ENCODE measurements around the gene MTERF4. TPM values are rescaled to one million over a fixed set of nuclear protein-coding genes. Genes with fewer than 3 reads are reported as not detected.

Gene MTERF4
- total and polyA plus RNA-seq, 2 of the 13 experiments (the other 11 are each of a cell fraction or from before 2014, with no cell fraction given): 50.5 to 59.8 TPM

GRCh38 chr2:241082341-241083090, 19.6 kb downstream of the MTERF4 start:
- H3K27ac ChIP-seq (ENCODE audit: extremely low read length, insufficient read depth, low read length): no peak overlapping the region
- intact Hi-C loops (cut with micrococcal nuclease; ENCODE audit: unreplicated experiment) (no loop called here), in situ Hi-C loops (cut with HindIII; ENCODE audit: extremely low pct_ligation_motif_present, low pct_unique_long_range_greater_than_20kb) (no loop called here)
- no TSS peak for BruUV-seq (replicated peaks)
- H3K4me1 ChIP-seq (ENCODE audit: insufficient read depth, low read length): peaks cover 28% of the 10 kb centered on the region
- 79% methylated on average over 14 of the region's 14 CpGs for WGBS (ENCODE audit: low lambda C conversion rate)
- no peaks in the 10 kb centered on the region for H3K9me3 ChIP-seq (ENCODE audit: low read length)
- peaks cover 4 to 13% of the 10 kb centered on the region in 2 experiments for H3K36me3 ChIP-seq (replicated peaks in 1 of 2; ENCODE audit: control insufficient read depth in 1 of 2, insufficient read depth in 2 of 2, low read length in 2 of 2)
- TF ChIP-seq ZMYM3 (CRISPR knock-in tag; IDR thresholded peaks at IDR 0.05) (0 out of 2 replicates have a peak, but pooled peaks have one; percentile 12), HHEX (CRISPR knock-in tag; IDR thresholded peaks at IDR 0.05) (no peak)
- TF ChIP-seq, protein P1, sequence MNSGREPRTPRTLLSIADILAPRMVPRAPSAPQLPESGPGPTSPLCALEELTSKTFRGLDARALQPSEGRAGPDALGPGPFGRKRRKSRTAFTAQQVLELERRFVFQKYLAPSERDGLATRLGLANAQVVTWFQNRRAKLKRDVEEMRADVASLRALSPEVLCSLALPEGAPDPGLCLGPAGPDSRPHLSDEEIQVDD (CRISPR knock-in tag; IDR thresholded peaks at IDR 0.05; ENCODE audit: borderline replicate concordance): no peak
- DNase-seq (ENCODE audit: low spot score) (no peak), FAIRE-seq (no peak), ATAC-seq (peak; percentile 2; the same call in 1 of the 3 replicates)
- no peaks in the 10 kb centered on the region for H3K79me2 ChIP-seq (ENCODE audit: insufficient read depth, low read length)
- no peaks in the 10 kb centered on the region; the same call in 1 of the 2 replicates for H4K20me1 ChIP-seq (ENCODE audit: insufficient read depth, low read length)
- ChIA-PET CTCF (ENCODE audit: low intra/inter-chr PET ratio, low total read pairs) (no interaction called here), POLR2A (interaction anchor here (1.2 to 1.3 kb wide), 2 partner anchors 11 to 19 kb away, joined by 3 to 6 read pairs; partner anchors contain the start of gene MTERF4)
- no peak overlapping the region for H3K9ac ChIP-seq (ENCODE audit: insufficient read depth, low read depth, low read length)
- H3K4me2 ChIP-seq (ENCODE audit: low read depth, low read length): 0 out of 2 replicates have a peak overlapping the region, but pooled peaks have one; percentile 2
- H3K27me3 ChIP-seq (ENCODE audit: control insufficient read depth in 1 of 2, insufficient read depth in 2 of 2, low read length in 2 of 2): no peaks in the 10 kb centered on the region
- H2AFZ ChIP-seq (ENCODE audit: low read length): no peak overlapping the region
- H3K4me3 ChIP-seq (replicated peaks in 1 of 3; ENCODE audit: insufficient read depth in 1 of 3, low read depth in 2 of 3, low read length in 3 of 3): no peak overlapping the region

DNA sequence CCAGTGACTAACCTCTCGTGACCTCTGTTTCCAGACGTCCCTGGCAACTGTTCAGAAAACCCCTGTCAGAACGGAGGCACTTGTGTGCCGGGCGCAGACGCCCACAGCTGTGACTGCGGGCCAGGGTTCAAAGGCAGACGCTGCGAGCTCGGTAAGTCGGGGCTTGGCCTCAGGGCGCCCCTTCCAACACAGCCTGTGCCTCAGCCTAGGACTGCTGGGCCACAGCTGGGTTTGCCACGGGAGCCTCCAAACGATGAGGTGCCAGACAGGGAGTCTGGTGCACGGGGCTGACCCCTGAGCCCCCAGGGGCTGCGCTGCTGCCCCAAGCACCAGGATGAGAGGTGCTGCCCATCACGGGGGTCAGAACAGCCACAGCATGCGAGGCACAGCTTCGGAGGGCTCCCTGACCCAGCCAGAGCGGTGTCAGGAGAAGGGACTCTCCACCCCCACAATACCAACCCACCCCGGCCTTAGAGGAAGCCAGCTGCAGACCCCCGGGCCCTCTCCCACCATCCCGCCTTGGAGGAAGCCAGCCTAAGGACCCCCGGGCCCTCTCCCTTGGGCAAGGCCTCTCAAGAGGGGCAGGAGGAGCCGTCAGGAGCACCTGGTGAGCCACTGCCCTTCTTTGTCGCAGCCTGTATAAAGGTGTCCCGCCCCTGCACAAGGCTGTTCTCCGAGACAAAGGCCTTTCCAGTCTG, 20.3 kb downstream of the MTERF4 start:
- POLR2A ChIA-PET: interaction anchor here (1.2 to 1.3 kb wide), 2 partner anchors 11 to 20 kb away, joined by 3 to 6 read pairs; partner anchors contain the start of gene MTERF4
- Histone ChIP-seq H3K4me3 (replicated peaks in 1 of 3; ENCODE audit: insufficient read depth in 1 of 3, low read depth in 2 of 3, low read length in 3 of 3) (peak overlapping the region in 1 of 3 experiments; percentile 49; a peak in 1 of 6 replicates), H3K36me3 (replicated peaks in 1 of 2; ENCODE audit: control insufficient read depth in 1 of 2, insufficient read depth in 2 of 2, low read length in 2 of 2) (peaks cover 3 to 7% of the 10 kb centered on the region in 2 experiments; a peak in 3 of 5 replicates), H2AFZ (ENCODE audit: low read length) (no peak overlapping the region), H3K9ac (ENCODE audit: insufficient read depth, low read depth, low read length) (peak overlapping the region; percentile 23; the same call in 1 of the 2 replicates), H3K27ac (ENCODE audit: extremely low read length, insufficient read depth, low read length) (no peak overlapping the region), H3K4me2 (ENCODE audit: low read depth, low read length) (peak overlapping the region; percentile 73), H3K4me1 (ENCODE audit: insufficient read depth, low read length) (peaks cover 28% of the 10 kb centered on the region), H4K20me1 (ENCODE audit: insufficient read depth, low read length) (no peaks in the 10 kb centered on the region; the same call in 1 of the 2 replicates), H3K27me3 (ENCODE audit: control insufficient read depth in 1 of 2, insufficient read depth in 2 of 2, low read length in 2 of 2) (no peaks in the 10 kb centered on the region), H3K79me2 (ENCODE audit: insufficient read depth, low read length) (no peaks in the 10 kb centered on the region), H3K9me3 (ENCODE audit: low read length) (no peaks in the 10 kb centered on the region)
- CTCF ChIA-PET (ENCODE audit: low intra/inter-chr PET ratio, low total read pairs): no interaction called here
- 58% methylated on average over 11 of the region's 28 CpGs for WGBS (ENCODE audit: low lambda C conversion rate)
- FAIRE-seq (no peak), DNase-seq (ENCODE audit: low spot score) (no peak), ATAC-seq (peak; percentile 59)
- in situ Hi-C loops (cut with HindIII; ENCODE audit: extremely low pct_ligation_motif_present, low pct_unique_long_range_greater_than_20kb): no loop called here
- intact Hi-C loops (cut with micrococcal nuclease; ENCODE audit: unreplicated experiment): no loop called here
- BruUV-seq (replicated peaks): no TSS peak
- TF ChIP-seq ZNF790 (CRISPR knock-in tag; IDR thresholded peaks at IDR 0.05; ENCODE audit: borderline replicate concordance): no peak
- 0 out of 2 replicates have a peak, but pooled peaks have one; percentile 31 for TF ChIP-seq RXRA (CRISPR knock-in tag; IDR thresholded peaks at IDR 0.05)
- TF ChIP-seq ZNF781 (CRISPR knock-in tag; IDR thresholded peaks at IDR 0.05; ENCODE audit: borderline replicate concordance, not compliant biosample characterization): no peak
- TF ChIP-seq FOXP4 (CRISPR knock-in tag; IDR thresholded peaks at IDR 0.05): 0 out of 2 replicates have a peak, but pooled peaks have one; percentile 25
- TF ChIP-seq ZNF589 (CRISPR knock-in tag; conservative IDR thresholded peaks at IDR 0.05): no peak
- TF ChIP-seq ZNF383 (CRISPR knock-in tag; IDR thresholded peaks at IDR 0.05; ENCODE audit: borderline replicate concordance): no peak
